Activated CD4-positive, alpha-beta T cell treated with anti-CD3 and anti-CD28 coated beads, Interleukin-2, Interleukin-4, amounts not matched to agents 100 ng/mL and 50 ng/mL, durations not matched to agents 16 hours and 8 hours (primary cell): Measurements from ENCODE around the gene SNN.

Experiments used
- DNase-seq: peaks from one replicate; pipeline ENCODE4 v3.0.0-alpha.2; 2020; ENCODE audit warnings: low spot score

SNN gene

GRCh38 chr16:11635113-11635652 lies 33.1 kb upstream of the SNN start:
- DNase-seq = no peak

DNA sequence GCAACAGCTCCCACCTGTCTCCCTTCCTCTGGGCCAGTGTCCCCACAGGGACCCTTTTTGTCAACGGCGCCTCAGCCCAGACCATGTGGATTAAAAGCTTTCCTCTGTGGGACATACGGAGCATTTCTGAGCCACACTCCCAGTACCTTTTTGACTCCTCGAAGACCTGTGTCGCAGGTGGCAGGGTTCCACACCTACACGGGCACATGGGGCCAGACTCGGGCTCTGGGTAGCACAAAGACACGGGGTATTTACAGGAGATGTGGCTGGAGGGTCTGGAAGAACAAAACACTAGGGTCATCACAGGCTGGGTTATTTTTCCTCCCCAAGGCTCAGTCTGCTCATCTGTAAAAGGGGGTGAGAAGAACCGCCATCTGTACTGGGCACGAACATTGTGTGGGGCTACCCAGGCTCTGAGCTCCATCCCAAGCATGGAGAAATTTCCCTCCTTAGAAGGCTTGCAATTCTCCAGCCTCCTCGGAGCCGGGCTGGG lies 32.5 kb upstream of the SNN start:
- no peak for DNase-seq

GRCh38 chr16:11636172-11636721 lies 32.0 kb upstream of the SNN start:
- no peak for DNase-seq

DNA sequence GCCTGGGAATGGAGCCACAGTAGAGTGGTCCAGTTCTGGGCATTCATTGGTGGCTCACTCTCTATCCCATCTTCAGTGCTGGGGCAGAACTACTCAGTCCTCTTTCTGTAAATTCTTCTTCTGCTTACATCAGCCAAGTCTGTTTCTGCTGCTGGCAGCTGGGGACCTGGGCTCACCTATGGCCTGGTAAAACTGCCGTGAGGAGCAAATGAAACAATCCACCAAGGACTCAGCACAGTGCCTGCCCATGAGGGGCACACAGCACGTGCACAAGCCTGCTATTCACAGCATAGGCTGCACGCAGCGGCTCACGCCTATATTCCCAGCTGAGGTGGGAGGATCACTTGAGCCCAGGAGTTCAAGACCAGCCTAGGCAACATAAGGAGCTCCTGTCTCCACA lies 30.9 kb upstream of the SNN start:
- DNase-seq = no peak

DNA sequence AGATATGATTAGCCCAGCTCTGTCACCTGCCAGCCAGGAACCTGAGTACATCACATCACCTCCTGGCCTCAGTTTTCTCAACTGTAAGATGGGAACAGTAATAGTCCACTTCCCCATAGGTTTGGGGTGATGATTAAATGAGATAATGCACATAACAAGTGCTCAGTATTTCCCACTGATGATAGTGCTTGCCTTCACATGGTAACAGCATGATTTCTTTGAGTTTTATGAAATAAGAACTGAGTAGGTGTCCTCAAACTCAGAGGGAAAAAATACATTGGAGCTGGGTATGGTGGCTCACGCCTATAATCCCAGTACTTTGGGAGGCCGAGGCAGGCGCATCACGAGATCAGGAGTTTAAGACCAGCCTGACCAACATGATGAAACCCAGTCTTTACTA lies 30.1 kb upstream of the SNN start:
- DNase-seq = no peak

DNA sequence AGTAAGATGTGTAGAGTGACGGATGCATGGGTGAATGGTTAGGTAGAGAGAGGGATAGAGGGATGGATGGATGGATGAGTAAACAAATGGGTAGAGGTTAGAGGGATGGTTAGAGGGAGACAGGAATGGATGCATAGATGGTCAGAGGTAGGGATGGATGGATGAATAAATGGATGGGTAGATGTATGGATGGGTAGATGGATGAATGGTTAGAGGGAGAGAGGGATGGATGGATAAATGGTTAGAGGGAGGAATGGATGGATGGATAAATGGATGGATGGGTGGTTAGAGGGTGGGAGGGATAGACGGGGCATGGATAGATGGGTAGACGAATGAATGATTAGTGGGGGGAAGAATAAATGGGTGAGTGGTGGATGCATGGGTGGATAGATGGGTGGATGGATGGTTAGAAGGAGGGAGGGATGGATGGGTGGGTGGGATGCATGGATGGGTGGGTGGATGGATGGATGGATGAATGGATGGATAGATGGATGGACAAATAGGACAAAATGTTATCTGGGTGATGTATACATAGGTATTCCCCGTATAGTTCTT lies 29.2 kb upstream of the SNN start:
- no peak for DNase-seq

DNA sequence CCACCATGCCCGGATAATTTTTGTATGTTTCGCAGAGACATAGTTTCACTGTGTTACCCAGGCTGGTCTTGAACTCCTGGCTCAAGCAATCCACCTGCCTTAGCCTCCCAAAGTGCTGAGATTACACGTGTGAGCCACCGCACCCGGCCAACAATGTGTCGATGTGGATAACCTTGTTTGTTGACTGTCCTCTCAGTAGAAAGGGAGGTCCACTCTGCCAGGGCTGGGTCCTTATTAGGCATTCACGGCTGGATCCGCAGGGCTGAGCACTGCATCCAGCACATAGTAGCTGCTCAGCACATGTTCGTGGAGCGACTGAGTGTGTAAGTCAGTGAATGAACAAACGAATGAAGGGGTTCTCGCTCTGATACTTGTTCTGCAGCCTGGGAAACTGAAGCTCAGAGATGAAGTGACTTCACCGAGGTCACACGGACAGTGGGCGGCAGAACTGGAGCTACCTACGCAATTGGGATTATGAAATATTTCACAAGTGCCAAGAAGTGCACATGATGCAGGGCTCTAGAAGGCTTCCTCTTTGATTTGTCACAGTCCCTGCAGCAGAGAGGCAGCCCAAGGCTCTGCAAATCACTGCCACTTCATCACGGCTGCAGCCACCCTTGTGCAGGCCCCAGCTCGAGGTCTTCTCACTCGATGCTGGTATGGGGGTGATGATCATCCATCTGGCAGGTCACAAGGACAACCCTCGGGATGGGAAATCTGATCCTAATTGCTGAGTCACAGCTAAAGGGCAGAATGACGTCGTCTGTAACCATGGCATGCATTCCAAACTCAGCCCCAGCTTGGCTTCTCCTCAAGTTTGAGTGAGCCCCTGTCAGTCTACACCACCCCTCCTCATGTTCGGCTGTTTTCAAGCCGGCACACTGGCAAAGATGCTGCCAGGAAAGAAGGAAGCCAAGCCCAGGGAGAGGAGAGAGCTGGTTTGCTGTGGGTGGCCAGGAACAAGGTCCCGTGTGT lies 28.0 kb upstream of the SNN start:
- no peak for DNase-seq

- peak; percentile 61 for DNase-seq
Measured at GRCh38 chr16:11640987-11641817, 27.1 kb upstream of the SNN start.

DNA sequence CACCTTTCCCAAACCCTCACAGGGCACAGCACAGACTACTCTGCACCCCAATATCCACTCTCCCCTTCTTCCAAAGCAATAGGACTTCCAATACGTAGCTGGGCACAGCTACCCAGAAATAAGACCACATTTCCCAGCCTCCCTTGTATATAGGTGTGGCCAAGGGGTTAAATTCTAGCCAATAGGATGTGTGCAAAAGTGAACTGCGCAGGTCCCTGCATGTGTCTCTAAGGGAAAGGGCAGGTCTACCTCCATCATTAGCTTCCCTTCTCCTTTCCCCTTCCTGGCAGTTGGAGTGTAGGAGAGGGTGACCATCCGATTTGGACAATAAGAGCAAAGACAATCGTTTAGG lies 25.5 kb upstream of the SNN start:
- no peak for DNase-seq

DNA sequence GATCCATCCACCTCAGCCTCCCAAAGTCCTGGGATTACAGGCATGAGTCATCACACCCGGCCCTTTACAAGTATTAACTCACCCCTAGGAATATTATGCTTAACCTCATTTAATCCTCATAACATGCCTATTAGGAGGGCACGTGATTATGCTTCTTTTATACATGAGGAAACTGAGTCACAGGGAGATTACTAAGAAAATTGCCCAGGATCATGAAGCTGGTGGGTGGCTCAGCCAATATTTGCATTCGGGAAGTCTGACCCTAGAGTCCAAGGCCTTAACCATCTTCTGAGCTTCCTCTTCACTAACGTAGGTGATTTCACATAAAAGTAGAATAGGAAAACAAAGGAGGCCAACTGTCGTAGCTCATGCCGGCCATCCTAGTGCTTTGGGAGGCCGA lies 19.0 kb upstream of the SNN start:
- no peak for DNase-seq

DNA sequence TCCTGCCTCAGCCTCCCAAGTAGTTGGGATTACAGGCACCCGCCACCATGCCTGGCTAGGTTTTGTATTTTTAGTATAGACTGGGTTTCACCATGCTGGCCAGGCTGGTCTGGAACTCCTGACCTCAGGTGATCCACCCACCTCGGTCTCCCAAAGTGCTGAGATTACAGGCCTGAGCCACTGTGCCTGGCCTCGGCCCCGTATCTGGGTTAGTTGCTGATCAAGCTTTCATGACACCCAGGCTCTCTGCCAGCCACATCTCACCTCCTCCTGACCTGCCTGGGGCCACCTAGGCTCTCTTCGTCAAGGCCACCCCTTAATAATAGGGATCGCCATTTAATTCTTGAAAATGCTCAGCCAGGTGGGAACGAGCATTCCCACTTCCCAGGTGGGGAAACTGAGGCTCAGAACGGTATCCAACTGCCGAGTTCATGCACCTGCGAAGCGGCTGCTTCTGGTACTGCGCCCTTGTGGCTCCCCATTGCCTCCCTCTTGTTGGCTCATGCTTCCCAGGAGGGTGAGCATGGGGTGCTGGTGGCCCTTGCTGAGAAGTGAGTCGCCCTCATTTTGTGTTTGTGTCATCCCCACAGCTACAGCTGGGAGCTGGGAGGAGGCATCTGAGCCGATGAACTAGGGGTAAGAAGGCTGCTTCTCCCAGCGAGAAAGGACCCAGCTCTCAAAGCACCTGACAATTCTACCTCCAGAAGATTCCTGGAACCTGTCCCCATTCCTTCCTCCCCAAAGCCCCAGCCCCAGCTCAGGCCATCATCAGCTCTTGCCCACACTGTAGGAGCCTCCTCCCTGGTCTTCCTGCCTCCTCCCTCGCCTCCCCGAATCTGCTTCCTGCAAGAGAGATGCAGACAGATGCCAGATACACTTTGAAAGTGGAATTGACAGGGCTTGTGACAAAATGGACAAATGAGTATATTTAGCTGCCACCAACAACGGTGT lies 17.3 kb upstream of the SNN start:
- DNase-seq = no peak

- DNase-seq = no peak
Measured at GRCh38 chr16:11651796-11652195, 16.5 kb upstream of the SNN start.

DNA sequence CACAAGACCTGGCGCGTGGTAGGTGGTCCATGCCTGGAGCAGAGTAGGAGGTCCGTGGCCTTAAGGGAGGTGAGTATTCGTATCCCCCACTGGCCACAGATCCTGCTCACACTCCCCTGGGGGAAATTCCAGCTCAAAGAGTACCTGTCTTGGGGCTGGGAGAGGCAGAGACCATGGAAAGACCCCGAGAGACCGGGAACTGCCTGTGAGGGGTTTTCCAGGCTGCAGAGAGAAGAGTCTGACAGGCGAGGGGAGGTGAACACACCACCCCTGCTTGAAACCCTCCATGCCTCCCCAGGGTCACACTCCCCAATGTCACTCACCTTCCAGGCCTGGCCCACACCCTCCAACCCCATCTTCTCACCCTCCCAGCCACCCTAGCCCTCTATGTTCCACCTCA lies 12.6 kb upstream of the SNN start:
- DNase-seq = no peak

GRCh38 chr16:11657556-11657955 lies 10.7 kb upstream of the SNN start:
- no peak for DNase-seq

- no peak for DNase-seq
Measured at GRCh38 chr16:11658896-11659708, 9.2 kb upstream of the SNN start.

- no peak for DNase-seq
Measured at GRCh38 chr16:11660565-11660964, 7.7 kb upstream of the SNN start.

DNA sequence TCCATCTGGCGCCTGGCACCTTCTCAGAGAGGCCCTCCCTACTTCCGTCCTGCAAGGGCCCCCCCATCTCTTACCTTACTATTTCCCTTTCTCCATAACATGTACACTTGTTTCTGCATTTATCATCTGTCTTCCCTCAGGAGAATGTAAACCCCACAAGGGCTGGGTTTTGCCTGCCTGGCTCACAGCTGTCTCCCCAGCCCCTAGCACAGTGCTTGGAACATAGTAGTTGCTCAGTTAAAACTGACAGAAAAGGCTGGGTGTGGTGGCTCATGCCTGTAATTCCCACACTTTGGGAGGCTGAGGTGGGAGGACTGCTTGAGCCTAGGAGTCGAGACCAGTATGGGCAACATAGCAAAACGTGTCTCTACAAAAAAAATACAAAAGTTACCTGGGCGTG lies 5.7 kb upstream of the SNN start:
- no peak for DNase-seq

- no peak for DNase-seq
Measured at GRCh38 chr16:11665071-11665491, 3.2 kb upstream of the SNN start.

- no peak for DNase-seq
Measured at GRCh38 chr16:11666103-11667055, 1.9 kb upstream of the SNN start.
